HG03066 (cell line): Measurements from ENCODE around the gene HOXD3.

Experiments
- ATAC-seq: cut with Tn5 transposase; IDR thresholded peaks from one replicate; pipeline ENCODE4 v1.9.1; 2021; ENCODE audit warnings: low read depth; ENCODE audit not compliant: unreplicated experiment

Gene HOXD3

DNA sequence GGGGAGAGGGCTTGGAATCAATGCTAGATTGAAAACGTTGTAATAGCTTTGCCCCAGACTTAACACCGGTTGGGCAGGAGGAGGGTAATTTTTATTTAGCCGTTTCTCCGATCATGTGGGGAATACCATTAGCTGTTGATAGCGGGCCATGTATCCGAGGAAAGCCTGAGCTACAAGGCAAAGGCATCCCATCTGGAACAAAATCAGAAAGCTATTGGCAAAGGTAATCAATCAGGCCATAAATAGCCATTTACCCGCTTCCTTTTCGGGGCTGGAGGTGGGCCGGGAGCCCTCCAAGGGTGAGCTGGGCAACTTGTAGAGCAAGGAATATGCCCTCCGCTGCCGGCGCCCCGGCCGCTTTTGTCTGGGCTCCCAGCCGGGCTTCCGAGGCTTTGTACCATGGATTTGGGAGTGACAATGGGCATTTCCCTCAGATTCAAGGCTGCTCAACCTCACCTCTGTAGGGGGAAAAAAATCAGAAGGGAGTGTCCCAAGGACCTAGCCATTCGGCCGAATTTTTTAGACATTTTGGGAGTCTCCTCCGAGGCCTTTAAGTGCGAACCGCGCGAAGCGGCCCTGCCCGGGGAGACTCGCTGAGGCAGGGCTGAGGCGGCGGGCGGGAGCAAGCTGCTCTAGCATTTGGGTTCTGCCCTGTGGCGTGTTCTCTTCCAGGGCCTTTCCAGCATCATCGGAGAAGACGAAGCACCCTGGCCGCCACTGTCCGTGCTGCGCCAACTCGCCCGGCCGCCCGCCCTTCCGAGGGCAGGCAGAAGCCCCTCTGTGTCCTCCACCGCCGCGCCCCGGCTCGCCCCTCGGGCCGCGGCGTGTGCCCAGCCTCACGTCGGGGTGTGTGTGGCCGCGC lies 35.7 kb upstream of the HOXD3 start:
- ATAC-seq, result no peak

DNA sequence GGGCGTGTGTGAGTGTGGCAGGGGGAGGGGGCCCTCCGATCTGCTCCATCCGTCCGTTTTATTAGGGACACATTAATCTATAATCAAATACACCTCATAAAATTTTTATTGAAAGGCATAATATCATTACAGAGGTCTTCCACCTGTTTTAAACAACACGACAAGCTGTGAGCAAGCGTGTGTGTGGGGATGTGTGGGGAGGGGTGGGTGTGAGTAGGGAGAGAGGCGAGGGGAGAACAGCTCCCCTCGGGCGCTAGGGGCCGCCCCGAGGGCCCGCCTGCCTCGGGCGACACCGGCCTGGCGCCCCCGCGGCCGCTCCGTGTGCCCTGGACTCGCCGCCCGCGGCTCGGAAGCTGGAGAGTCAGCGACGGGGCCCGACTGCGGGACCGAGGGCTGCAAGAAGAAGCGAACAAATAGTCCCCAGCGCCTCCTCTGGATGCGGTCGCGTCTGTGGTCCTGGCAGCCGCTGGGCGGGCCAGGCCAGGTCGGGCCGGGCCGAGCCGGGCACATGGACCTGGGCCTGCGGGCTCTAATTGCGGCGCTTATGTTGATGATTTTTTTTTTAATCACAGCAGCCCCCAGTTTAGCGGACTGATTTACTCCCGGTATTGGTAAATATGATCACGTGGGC lies 34.9 kb upstream of the HOXD3 start:
- ATAC-seq, result no peak

DNA sequence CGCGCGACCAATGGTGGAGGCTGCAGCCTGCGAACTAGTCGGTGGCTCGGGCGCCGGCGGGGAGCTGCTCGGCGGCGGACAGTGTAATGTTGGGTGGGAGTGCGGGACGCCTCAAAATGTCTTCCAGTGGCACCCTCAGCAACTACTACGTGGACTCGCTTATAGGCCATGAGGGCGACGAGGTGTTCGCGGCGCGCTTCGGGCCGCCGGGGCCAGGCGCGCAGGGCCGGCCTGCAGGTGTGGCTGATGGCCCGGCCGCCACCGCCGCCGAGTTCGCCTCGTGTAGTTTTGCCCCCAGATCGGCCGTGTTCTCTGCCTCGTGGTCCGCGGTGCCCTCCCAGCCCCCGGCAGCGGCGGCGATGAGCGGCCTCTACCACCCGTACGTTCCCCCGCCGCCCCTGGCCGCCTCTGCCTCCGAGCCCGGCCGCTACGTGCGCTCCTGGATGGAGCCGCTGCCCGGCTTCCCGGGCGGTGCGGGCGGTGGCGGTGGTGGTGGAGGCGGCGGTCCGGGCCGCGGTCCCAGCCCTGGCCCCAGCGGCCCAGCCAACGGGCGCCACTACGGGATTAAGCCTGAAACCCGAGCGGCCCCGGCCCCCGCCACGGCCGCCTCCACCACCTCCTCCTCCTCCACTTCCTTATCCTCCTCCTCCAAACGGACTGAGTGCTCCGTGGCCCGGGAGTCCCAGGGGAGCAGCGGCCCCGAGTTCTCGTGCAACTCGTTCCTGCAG lies 34.3 kb upstream of the HOXD3 start, which contains the start of gene HOXD9:
Gene HOXD9 (plus strand): TSS at position 37 of the 728 bp plus-strand sequence. CDS start 50 bp downstream, at position 87.
- ATAC-seq, result no peak

DNA sequence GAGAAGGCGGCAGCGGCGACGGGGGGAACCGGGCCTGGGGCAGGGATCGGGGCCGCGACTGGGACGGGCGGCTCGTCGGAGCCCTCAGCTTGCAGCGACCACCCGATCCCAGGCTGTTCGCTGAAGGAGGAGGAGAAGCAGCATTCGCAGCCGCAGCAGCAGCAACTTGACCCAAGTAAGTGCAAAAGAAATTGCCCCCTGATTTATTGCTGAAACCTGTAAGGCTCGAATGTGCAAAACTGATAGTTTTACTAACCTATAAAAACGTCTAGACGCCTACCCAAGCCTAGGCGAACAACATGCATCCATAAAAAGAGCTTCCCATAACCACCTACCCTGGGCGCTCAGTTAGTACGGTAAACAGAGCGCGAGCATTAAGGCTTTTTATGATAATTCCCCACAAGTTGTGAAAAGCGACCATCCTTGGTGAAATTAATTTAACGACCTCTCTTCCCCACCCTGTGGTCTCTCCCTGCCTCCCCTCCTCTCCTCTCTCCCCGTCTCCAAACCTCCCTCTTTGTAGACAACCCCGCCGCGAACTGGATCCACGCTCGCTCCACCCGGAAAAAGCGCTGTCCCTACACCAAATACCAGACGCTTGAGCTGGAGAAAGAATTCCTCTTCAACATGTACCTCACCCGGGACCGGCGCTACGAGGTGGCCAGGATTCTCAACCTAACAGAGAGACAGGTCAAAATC lies 33.5 kb upstream of the HOXD3 start:
- no peak for ATAC-seq

DNA sequence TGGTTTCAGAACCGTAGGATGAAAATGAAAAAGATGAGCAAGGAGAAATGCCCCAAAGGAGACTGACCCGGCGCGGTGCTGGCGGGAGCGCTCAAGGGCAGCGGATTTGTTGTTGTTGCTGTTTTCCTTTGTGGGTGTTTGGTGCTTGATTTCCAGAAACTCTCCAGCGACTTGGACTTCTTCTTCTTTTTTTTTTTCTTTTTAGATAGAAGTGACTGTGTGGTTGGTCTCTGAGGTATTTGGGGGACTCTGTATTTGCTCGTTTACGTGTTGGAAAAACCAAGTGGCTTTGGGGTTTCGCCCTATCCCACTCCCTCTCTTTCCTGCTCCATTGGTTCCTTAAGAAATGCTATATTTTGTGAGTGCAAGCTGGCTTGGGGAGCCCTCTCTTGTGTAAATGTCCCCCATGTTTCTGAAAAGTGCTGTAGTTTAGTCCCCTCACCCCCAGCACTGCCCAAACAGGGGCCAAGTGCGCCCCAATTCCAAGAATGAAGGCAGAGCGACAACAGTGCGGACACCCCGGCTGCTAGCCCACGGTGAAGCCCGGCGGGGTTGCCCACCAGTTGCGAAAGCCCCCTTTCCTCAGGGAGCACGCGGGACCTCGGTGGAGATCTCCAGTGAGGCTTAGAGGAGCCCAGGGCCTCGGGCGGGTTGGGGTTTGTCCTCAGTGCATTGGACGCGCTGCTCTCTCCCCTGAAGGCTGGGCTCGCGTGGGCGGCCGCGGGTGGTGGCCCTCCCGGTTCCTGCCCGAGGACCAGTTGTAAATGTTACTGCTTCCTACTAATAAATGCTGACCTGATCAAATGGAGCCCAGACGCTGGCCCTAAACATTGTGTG lies 32.8 kb upstream of the HOXD3 start:
- ATAC-seq, result no peak

DNA sequence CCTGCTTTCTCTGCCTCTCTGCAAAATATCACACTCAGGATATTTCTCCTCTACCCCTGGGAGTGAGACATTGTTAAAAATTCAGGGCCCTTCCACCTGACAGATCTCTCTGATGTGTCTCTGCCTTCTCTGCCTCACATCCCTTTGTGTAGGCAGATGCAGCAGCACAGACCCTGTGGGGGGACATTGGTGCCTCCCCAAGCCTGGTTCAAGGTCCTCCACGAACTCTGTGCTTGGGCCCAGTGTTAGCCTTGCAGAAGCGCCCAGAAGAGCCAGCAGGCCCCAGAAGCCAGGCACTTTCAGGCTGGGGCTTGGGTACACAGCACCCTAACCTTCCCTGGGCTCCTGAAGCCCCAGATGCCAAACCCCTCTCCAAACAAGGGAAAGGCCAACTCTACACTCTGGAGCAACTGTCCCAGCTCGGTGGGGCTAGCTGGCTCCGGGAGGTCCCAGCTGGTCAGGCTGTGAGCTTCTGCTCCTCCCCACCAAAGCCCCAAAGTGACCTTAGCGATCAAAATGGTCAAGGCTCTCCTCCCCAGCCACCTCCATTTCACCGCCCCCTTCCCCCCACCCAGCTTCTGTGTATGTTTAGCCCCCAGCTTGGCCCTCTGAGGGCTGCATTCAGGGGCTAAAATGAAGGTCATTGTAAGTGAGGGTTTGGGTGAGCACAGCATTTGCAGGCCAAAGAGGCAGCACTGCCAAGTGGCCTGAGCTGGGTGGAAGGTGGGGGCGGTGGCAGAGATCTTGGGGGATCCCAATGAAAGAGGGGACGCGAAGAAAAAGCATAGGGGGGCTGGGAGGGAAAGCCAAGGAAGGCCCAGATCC lies 31.9 kb upstream of the HOXD3 start:
- no peak for ATAC-seq

DNA sequence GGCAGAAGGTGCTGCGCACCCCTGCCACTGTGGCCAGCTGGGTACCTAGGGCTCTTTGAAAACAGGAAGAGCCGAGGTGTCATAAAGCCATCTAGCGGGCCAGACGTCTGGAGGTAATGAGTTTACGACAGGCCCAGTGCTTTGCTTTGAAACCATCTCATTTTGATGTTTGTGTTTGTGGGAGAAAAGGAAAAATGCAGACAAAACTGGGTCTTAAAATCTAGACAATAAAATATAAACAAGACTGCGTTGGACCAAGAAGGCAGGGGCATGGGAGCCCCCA lies 31.4 kb upstream of the HOXD3 start:
- no peak for ATAC-seq

DNA sequence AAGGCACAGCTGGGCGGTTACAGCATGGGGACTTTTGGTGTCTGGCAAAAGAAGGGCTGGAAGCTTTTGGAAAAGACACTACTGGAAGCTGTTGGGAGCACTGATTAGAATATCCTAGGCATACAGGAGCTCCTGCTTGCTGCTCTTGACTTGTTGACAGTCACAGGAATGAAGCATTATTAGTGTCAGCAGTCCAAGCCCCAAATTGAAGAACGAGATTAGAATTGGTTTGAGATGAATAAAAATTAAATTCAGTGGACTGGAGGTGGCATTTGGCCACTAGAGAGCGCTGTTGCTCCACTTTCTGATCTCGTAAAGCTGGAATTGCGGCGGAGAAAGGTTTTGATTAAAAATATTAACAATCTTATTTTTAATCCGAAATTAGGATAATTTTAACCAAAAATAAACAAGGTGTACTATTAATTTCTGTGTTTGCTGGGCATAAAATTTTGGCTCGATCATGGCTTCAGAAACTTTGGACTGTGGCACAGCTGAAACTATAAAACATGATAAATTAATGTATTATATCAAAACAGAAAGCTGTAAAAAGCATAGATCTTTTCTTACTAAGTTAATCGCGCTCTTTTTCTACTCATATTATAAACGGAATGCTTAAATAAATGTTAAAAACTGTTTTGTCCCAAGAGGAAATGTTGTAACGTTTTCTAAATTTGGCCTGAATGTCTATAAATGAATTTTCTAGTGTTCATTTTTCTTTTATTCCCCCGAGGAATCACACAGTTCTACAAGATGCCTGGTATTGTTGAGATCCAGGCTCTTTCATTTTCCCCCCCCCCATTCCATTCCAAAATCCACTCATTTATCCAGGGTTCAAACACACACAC lies 30.0 kb upstream of the HOXD3 start:
- ATAC-seq, result no peak

DNA sequence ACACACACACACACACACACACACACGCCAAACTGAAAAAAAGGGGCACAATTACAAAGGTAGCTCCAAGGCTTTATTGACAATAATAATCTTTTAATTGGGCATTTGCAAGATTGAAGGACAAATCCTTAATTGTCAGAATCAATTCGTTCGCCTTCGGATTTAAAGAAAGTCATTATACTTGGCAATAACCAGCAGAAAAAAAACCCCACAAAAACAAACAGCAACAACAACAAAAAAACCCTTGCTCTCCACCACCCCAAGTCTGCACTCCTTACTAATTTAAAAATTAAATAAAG lies 29.4 kb upstream of the HOXD3 start:
- no peak for ATAC-seq

DNA sequence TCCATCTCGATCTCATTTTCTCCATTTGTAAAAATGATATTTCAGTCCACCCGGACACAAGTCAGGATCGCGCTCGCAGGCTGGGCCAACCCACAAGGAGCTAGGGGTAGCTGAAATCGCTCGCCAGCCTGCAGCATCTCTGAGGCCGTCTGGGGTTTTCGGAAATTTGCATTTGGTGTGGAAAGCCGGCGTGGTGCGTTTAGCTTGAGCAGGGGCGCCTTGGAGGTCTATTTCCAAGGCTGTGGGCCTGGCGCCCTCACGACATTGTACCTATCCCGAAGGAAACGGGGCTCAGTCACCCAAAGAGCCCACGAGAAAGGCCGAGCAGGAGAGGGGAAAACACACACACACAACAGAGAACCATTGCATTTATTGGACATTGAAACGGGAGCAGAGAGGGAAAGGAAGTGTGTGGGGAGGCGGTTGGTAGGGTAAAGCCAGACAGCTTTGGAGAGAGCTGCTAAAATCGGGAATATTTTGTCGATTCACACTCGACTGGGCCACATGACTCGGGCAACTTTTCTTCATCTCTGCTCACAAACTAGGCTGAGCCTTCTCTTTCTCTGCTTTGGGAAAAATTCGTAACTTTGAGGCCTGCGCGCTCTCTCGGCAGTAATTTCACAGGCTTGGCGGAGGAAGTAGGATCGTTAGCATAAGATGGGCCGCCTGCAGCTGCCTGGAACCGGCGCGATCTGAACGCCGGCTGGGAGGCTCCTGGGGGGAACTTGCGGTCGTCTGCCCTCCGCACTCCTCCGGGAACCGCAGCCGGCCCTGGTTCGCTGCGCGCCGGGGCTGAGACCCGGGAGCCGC lies 28.7 kb upstream of the HOXD3 start:
- no peak for ATAC-seq

DNA sequence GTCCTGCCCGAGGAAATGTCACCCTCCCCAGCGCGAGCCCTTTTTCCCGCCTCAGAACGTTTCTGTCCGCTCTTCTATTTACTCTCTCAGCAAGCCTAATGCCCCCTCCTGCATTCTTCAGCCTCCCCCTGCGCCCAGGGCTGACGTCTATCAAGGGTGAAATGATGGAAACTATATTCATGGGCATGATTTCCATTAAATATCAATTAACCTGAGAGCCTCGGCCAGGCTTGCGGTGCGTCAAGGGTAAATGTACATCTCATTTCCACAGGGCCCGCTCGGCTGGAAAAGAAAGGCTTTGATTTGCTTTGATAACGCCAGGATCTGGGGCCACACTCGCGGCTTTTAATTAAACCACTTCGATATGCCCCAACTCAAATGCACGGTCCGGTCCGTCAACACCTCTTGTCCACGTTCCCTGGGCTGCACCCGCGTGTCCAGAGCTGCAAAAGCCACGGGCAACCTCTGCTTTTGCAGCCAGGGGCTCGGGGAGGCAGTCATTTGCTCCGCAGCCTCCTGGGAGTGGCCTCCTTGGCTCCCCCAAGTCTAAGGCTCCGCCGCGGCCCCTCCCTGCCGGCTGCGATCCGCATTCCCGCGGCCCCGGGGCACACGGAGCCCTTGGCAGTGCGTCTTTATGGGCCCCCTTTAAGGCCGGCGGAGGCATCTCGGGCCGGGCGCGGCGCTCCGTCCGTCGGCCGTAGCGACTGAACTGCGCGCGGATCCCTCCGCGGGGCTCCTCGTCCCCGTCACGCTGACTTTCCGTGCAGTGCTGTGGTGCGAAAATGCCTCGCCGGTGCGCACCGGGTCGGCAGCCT lies 27.9 kb upstream of the HOXD3 start, which contains the start of gene HOXD8:
Gene HOXD8 (plus strand): TSS at position 724 of the 815 bp plus-strand sequence. CDS start 662 bp downstream, outside the sequence.
- ATAC-seq, result no peak

DNA sequence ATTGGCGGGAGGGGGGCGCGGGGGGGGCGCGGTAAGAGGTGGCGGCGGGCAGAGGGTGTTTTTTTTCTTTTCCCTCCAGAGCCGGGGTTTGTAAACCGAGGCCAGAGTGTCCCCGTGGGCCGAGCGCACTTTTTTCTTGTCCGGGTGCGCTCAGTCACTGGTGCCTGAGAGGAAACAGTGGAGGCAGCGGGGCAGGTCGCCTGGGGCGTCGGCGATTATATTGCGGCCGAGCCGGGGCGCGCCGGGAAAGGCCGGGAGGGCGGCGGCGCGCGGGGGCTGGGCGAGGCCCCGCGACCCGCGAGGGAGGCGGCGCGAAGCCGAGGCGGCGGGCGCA lies 27.3 kb upstream of the HOXD3 start:
- ATAC-seq, result no peak

DNA sequence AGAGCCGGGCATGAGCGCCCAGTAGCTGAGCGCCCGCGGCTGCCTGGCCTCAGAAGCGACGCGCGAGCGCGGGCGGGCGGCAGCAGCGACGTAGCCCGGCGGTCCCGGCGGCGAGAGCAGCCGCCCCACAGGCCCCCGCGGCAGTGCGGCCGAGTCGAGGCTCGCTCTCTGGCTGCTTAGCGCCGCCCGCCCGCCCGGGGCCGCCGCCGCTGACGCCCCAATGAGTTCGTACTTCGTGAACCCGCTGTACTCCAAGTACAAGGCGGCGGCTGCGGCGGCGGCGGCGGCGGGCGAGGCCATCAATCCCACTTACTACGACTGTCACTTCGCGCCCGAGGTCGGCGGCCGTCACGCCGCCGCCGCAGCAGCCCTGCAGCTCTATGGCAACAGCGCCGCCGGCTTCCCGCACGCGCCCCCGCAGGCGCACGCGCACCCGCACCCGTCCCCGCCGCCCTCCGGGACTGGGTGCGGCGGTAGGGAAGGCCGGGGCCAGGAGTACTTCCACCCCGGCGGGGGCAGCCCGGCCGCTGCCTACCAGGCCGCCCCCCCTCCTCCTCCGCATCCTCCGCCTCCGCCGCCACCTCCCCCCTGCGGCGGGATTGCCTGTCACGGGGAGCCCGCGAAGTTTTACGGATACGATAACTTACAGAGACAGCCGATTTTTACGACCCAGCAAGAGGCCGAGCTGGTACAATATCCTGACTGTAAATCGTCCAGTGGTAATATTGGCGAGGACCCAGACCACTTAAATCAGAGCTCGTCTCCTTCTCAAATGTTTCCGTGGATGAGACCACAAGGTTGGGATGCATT lies 26.8 kb upstream of the HOXD3 start:
- ATAC-seq, result no peak

DNA sequence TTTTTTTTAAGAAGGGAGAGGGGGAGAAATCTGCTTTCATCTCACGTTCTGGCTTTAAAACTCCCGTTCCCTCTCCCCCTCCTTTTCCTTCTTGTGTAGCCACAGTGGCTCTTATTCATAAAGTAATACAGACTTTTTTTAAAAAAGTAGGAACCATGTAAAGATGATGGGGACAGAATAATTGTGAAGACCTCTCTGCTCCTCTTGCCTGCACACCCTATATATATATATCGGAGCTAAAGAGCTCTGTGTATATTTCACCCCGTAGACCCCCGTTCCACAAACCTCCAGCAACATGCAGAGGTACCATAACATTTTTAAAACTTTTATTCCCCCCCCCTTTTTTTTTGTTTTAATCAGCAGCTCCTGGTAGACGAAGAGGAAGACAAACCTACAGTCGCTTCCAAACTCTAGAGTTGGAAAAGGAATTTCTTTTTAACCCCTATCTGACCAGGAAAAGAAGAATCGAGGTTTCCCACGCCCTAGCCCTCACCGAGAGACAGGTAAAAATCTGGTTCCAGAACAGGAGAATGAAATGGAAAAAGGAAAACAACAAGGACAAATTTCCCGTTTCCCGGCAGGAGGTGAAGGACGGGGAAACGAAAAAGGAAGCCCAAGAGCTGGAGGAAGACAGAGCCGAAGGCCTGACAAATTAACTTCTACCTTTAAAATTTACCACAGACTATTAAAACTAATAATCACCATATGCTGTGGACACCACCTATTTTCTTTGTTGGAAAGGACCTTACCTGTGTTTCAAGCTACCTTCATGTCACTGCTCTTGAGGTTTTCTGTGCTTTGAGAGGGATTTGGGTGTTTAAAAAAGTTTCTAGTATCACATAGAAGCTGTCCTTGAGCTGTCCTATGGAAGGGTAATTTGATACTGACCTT lies 25.9 kb upstream of the HOXD3 start:
- no peak for ATAC-seq

DNA sequence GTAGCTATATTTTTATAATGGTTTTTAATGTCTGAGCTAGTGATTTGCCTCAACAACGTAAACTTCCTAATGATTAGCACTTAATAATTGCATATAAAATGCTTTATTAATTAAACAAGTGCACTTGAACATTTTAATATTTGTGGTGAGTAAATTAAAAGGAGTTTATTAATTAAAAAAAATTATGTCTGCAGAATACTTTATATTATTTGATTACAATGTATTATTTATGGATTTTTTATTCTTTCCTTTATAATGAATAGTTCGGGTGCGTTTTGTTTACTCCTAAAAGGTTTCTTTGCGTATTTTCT lies 25.3 kb upstream of the HOXD3 start:
- ATAC-seq, result no peak
